ENCODE results near the gene ZNF205. TPM values are rescaled to one million over a fixed set of nuclear protein-coding genes. Genes with fewer than 3 reads are reported as not detected.
"Not testable (repeated sequence)": the region's sequence is repeated elsewhere in the genome, so short reads cannot be mapped to it uniquely, and the experiment has no call there.

The ZNF205 gene
- total and polyA plus RNA-seq, 5 experiments from 2014 or later: not detected

- DNase-seq (no peak), ATAC-seq (no peak)
- Mint-ChIP-seq H3K4me3 (peak overlapping the region in 2 of 10 donors; percentile 18 to 48), H3K27ac (peak overlapping the region in 3 of 10 donors; percentile 16 to 71 (median 28)), H3K27me3 (peaks cover 0 to 9% (median 0%) of the 10 kb centered on the region in 5 donors), H3K9me3 (peaks cover 0 to 41% (median 16%) of the 10 kb centered on the region in 9 donors), H3K4me1 (peaks cover 27 to 42% (median 39%) of the 10 kb centered on the region in 4 donors), H3K36me3 (peaks cover 1 to 12% (median 4%) of the 10 kb centered on the region in 3 donors)
- POLR2A ChIA-PET: interaction anchor here (0.8 kb wide), 1 partner anchor 301 kb away, joined by 3 read pairs; no protein-coding TSS in a partner anchor
Observed at GRCh38 chr16:3155972-3156371, 43.6 kb downstream of the ZNF205 start.

- H3K9me3 Mint-ChIP-seq: peaks cover 0 to 41% (median 15%) of the 10 kb centered on the region in 9 donors
- H3K27me3 Mint-ChIP-seq: peaks cover 0 to 6% (median 0%) of the 10 kb centered on the region in 5 donors
- ATAC-seq (peak in 1 of 2 donors; percentile 22), DNase-seq (peak in 7 of 10 donors; percentile 39 to 83 (median 51))
- peaks cover 1 to 12% (median 4%) of the 10 kb centered on the region in 3 donors for H3K36me3 Mint-ChIP-seq
- POLR2A ChIA-PET: interaction anchor here (0.6 to 6.4 kb wide), 26 partner anchors 7 to 343 kb away, joined by 3 to 81 read pairs (median 6); partner anchors contain the start of genes CLUAP1, IL32, OR1F1 and THOC6
- H3K27ac Mint-ChIP-seq: peak overlapping the region; percentile 90 to 100 (median 94)
- peaks cover 22 to 35% (median 33%) of the 10 kb centered on the region in 4 donors for H3K4me1 Mint-ChIP-seq
- H3K4me3 Mint-ChIP-seq: peak overlapping the region; percentile 86 to 98 (median 90)
Observed at GRCh38 chr16:3157229-3158025, 45.0 kb downstream of the ZNF205 start.

- H3K36me3 Mint-ChIP-seq: peaks cover 1 to 12% (median 3%) of the 10 kb centered on the region in 3 donors
- H3K4me3 Mint-ChIP-seq: peak overlapping the region; percentile 86 to 98 (median 90)
- ATAC-seq (peak in 1 of 2 donors; percentile 5), DNase-seq (peak in 1 of 10 donors; percentile 59)
- peaks cover 0 to 37% (median 9%) of the 10 kb centered on the region in 9 donors for H3K9me3 Mint-ChIP-seq
- H3K4me1 Mint-ChIP-seq: peaks cover 17 to 31% (median 27%) of the 10 kb centered on the region in 4 donors
- POLR2A ChIA-PET: interaction anchor here (0.7 to 6.4 kb wide), 33 partner anchors 8 to 343 kb away, joined by 3 to 81 read pairs (median 5); partner anchors contain the start of genes CLUAP1, IL32, MMP25 and OR1F1
- peak overlapping the region; percentile 90 to 100 (median 94) for H3K27ac Mint-ChIP-seq
- peaks cover 0 to 2% (median 0%) of the 10 kb centered on the region in 5 donors for H3K27me3 Mint-ChIP-seq
Observed at GRCh38 chr16:3158026-3158509, 45.7 kb downstream of the ZNF205 start.

- peak overlapping the region; percentile 86 to 100 (median 94) for H3K27ac Mint-ChIP-seq
- H3K27me3 Mint-ChIP-seq: peaks cover 0 to 2% (median 0%) of the 10 kb centered on the region in 5 donors
- peaks cover 1 to 12% (median 3%) of the 10 kb centered on the region in 3 donors for H3K36me3 Mint-ChIP-seq
- peak; percentile 83 to 91 for ATAC-seq
- DNase-seq: peak; percentile 91 to 98 (median 94)
- peaks cover 17 to 33% (median 27%) of the 10 kb centered on the region in 4 donors for H3K4me1 Mint-ChIP-seq
- POLR2A ChIA-PET: interaction anchor here (0.5 to 6.4 kb wide), 37 partner anchors 8 to 1095 kb away, joined by 3 to 81 read pairs (median 5); partner anchors contain the start of genes CLUAP1, IL32, MMP25 and THOC6
- peaks cover 0 to 31% (median 9%) of the 10 kb centered on the region in 9 donors for H3K9me3 Mint-ChIP-seq
- H3K4me3 Mint-ChIP-seq: peak overlapping the region; percentile 86 to 98 (median 90)
Observed at GRCh38 chr16:3158510-3159314, 46.3 kb downstream of the ZNF205 start.

GRCh38 chr16:3161235-3162018 is 49.0 kb downstream of the ZNF205 start:
- ATAC-seq (no peak), DNase-seq (peak in 1 of 10 donors; percentile 57)
- Mint-ChIP-seq H3K36me3 (peaks cover 0 to 4% (median 3%) of the 10 kb centered on the region in 3 donors), H3K27ac (peak overlapping the region in 3 of 10 donors; percentile 35 to 72 (median 59)), H3K27me3 (peaks cover 0 to 2% (median 0%) of the 10 kb centered on the region in 5 donors), H3K4me3 (peak overlapping the region in 5 of 10 donors; percentile 25 to 82 (median 42)), H3K9me3 (peaks cover 0 to 11% (median 0%) of the 10 kb centered on the region in 9 donors), H3K4me1 (peaks cover 22 to 39% (median 36%) of the 10 kb centered on the region in 4 donors)
- POLR2A ChIA-PET: interaction anchor here (0.6 to 6.4 kb wide), 10 partner anchors 9 to 276 kb away, joined by 3 to 81 read pairs (median 4); partner anchors contain the start of genes ZNF213 and ZSCAN10

- POLR2A ChIA-PET: interaction anchor here (1.2 to 2.3 kb wide), 2 partner anchors 14 to 30 kb away, joined by 6 to 10 read pairs; partner anchors contain the start of gene ZNF213
- peaks cover 0 to 2% (median 0%) of the 10 kb centered on the region in 5 donors for H3K27me3 Mint-ChIP-seq
- H3K4me1 Mint-ChIP-seq: peaks cover 9 to 22% (median 17%) of the 10 kb centered on the region in 4 donors
- no peak overlapping the region for H3K4me3 Mint-ChIP-seq
- DNase-seq (peak in 1 of 10 donors; percentile 41), ATAC-seq (no peak)
- H3K27ac Mint-ChIP-seq: peak overlapping the region in 3 of 10 donors; percentile 18 to 75 (median 33)
- peaks cover 0 to 2% (median 0%) of the 10 kb centered on the region in 3 donors for H3K36me3 Mint-ChIP-seq
- H3K9me3 Mint-ChIP-seq: no peaks in the 10 kb centered on the region
Observed at GRCh38 chr16:3164121-3164991, 52.0 kb downstream of the ZNF205 start.

- Mint-ChIP-seq H3K9me3 (no peaks in the 10 kb centered on the region), H3K4me1 (peaks cover 7 to 14% (median 10%) of the 10 kb centered on the region in 4 donors), H3K36me3 (no peaks in the 10 kb centered on the region), H3K27me3 (peaks cover 0 to 2% (median 0%) of the 10 kb centered on the region in 5 donors), H3K4me3 (peak overlapping the region; percentile 7 to 76 (median 61)), H3K27ac (peak overlapping the region; percentile 29 to 90 (median 77))
- ATAC-seq (no peak), DNase-seq (peak in 1 of 10 donors; percentile 54)
- POLR2A ChIA-PET: interaction anchor here (1.0 to 2.3 kb wide), 5 partner anchors 31 to 107 kb away, joined by 3 to 10 read pairs (median 4); partner anchors contain the start of genes ZNF200 and ZNF213
Observed at GRCh38 chr16:3165111-3165822, 52.9 kb downstream of the ZNF205 start.

- Mint-ChIP-seq H3K9me3 (no peaks in the 10 kb centered on the region), H3K27ac (peak overlapping the region in 3 of 10 donors; percentile 27 to 84 (median 34)), H3K36me3 (no peaks in the 10 kb centered on the region), H3K27me3 (peaks cover 0 to 9% (median 7%) of the 10 kb centered on the region in 5 donors), H3K4me1 (peaks cover 12 to 22% (median 19%) of the 10 kb centered on the region in 4 donors), H3K4me3 (no peak overlapping the region)
- POLR2A ChIA-PET: interaction anchor here (0.6 to 2.3 kb wide), 8 partner anchors 32 to 108 kb away, joined by 3 to 10 read pairs (median 4); partner anchors contain the start of genes ZNF200 and ZNF213
- no peak for ATAC-seq
- no peak for DNase-seq
Observed at GRCh38 chr16:3166505-3166886, 54.1 kb downstream of the ZNF205 start.

GRCh38 chr16:3168729-3169128 is 56.3 kb downstream of the ZNF205 start:
- Mint-ChIP-seq H3K4me1 (peaks cover 17 to 35% (median 31%) of the 10 kb centered on the region in 4 donors), H3K27me3 (peaks cover 11 to 22% (median 17%) of the 10 kb centered on the region in 5 donors)
- not testable (repeated sequence) for H3K4me3 Mint-ChIP-seq, H3K27ac Mint-ChIP-seq, H3K9me3 Mint-ChIP-seq, ATAC-seq, DNase-seq, H3K36me3 Mint-ChIP-seq
- POLR2A ChIA-PET: interaction anchor here (1.2 to 5.5 kb wide), 4 partner anchors 9 to 114 kb away, joined by 4 to 28 read pairs (median 14); no protein-coding TSS in a partner anchor

All from naive thymus-derived CD8-positive, alpha-beta T cell (primary cell).